Measurements from ENCODE around the gene USP38. TPM values are rescaled to one million over a fixed set of nuclear protein-coding genes. Genes with fewer than 3 reads are reported as not detected.
"Not testable (repeated sequence)": the region's sequence is repeated elsewhere in the genome, so short reads cannot be mapped to it uniquely, and the experiment has no call there.

The USP38 gene
- total and polyA plus RNA-seq, 7 donors, result 25.6 to 120 (median 53.5) TPM

- ATAC-seq, result no peak
- DNase-seq, result no peak
- Histone ChIP-seq H3K27me3 (ENCODE audit: insufficient read depth in 3 of 3, low read length in 2 of 3) (no peaks in the 10 kb centered on the region), H3K27ac (no peak overlapping the region), H3K9me3 (peaks cover 26% of the 10 kb centered on the region), H3K4me3 (no peak overlapping the region), H3K4me1 (no peaks in the 10 kb centered on the region), H3K36me3 (ENCODE audit: insufficient read depth in 1 of 2, low read depth in 1 of 2) (no peaks in the 10 kb centered on the region)
- 96 to 100% (median 98%) methylated on average over 2 of the region's 2 CpGs for WGBS, 3 donors
- no peak for TF ChIP-seq CTCF (IDR thresholded peaks at IDR 0.05)
- intact Hi-C loops (cut with DNase I), result no loop called here
Measured at GRCh38 chr4:143156853-143157252, 27.9 kb upstream of the USP38 start.

GRCh38 chr4:143163614-143164013, 21.1 kb upstream of the USP38 start:
- ATAC-seq (no peak), DNase-seq (no peak)
- Histone ChIP-seq H3K9me3 (no peaks in the 10 kb centered on the region), H3K4me3 (no peak overlapping the region), H3K27ac (no peak overlapping the region), H3K36me3 (ENCODE audit: insufficient read depth in 1 of 2, low read depth in 1 of 2) (no peaks in the 10 kb centered on the region), H3K27me3 (ENCODE audit: insufficient read depth in 3 of 3, low read length in 2 of 3) (no peaks in the 10 kb centered on the region), H3K4me1 (no peaks in the 10 kb centered on the region)
- TF ChIP-seq CTCF (IDR thresholded peaks at IDR 0.05), result no peak
- intact Hi-C loops (cut with DNase I), result no loop called here

GRCh38 chr4:143166722-143167121, 18.0 kb upstream of the USP38 start:
- 97% methylated on average over 11 of the region's 11 CpGs for WGBS, 3 donors
- DNase-seq; H3K27ac ChIP-seq; H3K27me3 ChIP-seq (ENCODE audit: insufficient read depth in 3 of 3, low read length in 2 of 3); H3K4me1 ChIP-seq; H3K9me3 ChIP-seq; H3K36me3 ChIP-seq (ENCODE audit: insufficient read depth in 1 of 2, low read depth in 1 of 2); H3K4me3 ChIP-seq; intact Hi-C loops (cut with DNase I); ATAC-seq: not testable (repeated sequence)

GRCh38 chr4:143178923-143179322, 5.8 kb upstream of the USP38 start:
- DNase-seq, result no peak
- no peak overlapping the region for H3K4me3 ChIP-seq
- peaks cover 18% of the 10 kb centered on the region for H3K4me1 ChIP-seq
- intact Hi-C loops (cut with DNase I), result no loop called here
- 93 to 97% (median 95%) methylated on average over 3 of the region's 3 CpGs for WGBS, 3 donors
- no peak for ATAC-seq
- TF ChIP-seq CTCF (IDR thresholded peaks at IDR 0.05), result no peak
- peaks cover 7% of the 10 kb centered on the region for H3K9me3 ChIP-seq
- no peaks in the 10 kb centered on the region for H3K36me3 ChIP-seq (ENCODE audit: insufficient read depth in 1 of 2, low read depth in 1 of 2)
- H3K27me3 ChIP-seq (ENCODE audit: insufficient read depth in 3 of 3, low read length in 2 of 3), result no peaks in the 10 kb centered on the region
- no peak overlapping the region for H3K27ac ChIP-seq

- H3K36me3 ChIP-seq (ENCODE audit: insufficient read depth in 1 of 2, low read depth in 1 of 2), result no peaks in the 10 kb centered on the region
Measured at GRCh38 chr4:143183513-143184216, 1.1 kb upstream of the USP38 start.

More at GRCh38 chr4:143183513-143184216, 1.1 kb upstream of the USP38 start:
- intact Hi-C loops (cut with DNase I), result loop anchor here in 1 of 2 donors (10.0 kb wide), 1 partner anchor 1991 kb away; no protein-coding TSS in a partner anchor
- Histone ChIP-seq H3K27ac (peak overlapping the region; percentile 98), H3K4me1 (peaks cover 18% of the 10 kb centered on the region), H3K9me3 (no peaks in the 10 kb centered on the region), H3K27me3 (ENCODE audit: insufficient read depth in 3 of 3, low read length in 2 of 3) (no peaks in the 10 kb centered on the region), H3K4me3 (peak overlapping the region; percentile 96)
- ATAC-seq (no peak), DNase-seq (no peak)
- TF ChIP-seq CTCF (IDR thresholded peaks at IDR 0.05), result no peak
- WGBS, 3 donors, result 35 to 46% (median 36%) methylated on average over 9 of the region's 9 CpGs

Data from psoas muscle (tissue), 8 donors.